ENCODE measurements around the gene SLC25A28. TPM values are rescaled to one million over a fixed set of nuclear protein-coding genes. Genes with fewer than 3 reads are reported as not detected.

SLC25A28 gene, protein sequence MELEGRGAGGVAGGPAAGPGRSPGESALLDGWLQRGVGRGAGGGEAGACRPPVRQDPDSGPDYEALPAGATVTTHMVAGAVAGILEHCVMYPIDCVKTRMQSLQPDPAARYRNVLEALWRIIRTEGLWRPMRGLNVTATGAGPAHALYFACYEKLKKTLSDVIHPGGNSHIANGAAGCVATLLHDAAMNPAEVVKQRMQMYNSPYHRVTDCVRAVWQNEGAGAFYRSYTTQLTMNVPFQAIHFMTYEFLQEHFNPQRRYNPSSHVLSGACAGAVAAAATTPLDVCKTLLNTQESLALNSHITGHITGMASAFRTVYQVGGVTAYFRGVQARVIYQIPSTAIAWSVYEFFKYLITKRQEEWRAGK
- total RNA-seq (2014; rRNA removed; shearing (Covaris generic)): 17.4 and 18.2 TPM in 2 replicates

DNA sequence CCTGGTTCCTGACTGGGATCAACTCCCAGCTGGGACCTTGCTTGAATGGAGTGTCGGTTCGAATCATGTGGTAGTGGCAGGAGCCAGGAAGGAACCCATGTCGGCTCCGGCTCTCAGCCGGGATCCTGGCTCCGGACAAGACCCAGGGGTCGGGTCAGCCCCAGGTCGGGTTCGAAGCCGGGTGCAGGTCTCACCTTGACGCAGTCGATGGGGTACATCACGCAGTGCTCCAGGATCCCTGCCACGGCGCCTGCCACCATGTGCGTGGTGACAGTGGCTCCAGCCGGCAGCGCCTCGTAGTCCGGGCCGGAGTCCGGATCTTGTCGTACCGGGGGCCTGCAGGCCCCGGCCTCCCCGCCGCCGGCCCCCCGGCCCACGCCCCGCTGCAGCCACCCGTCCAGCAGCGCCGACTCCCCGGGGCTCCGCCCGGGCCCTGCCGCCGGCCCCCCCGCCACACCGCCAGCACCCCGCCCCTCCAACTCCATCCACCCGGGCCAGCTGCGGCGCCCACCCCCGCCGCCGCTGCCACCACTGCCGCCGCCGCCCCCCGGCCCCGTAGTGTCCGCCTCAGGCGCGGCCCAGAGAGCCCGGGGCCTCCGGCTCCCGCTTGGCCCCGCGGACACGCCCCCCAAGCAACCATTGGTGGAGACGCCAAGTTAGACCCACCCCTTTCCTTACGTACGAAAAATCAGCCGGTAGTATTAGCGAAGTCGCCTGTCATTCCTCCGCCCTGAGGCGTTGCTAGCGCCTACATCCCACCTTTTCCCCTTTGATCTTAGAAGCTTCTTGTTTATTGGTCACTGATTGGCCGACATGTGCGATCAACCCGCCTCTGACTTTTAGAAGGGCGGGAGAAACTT, at the start of gene SLC25A28:
Gene SLC25A28 (minus strand): TSS at position 589 of the 860 bp plus-strand sequence. CDS start 104 bp downstream, at position 485.
- DNase-seq (ENCODE audit: low spot score): no peak

DNA sequence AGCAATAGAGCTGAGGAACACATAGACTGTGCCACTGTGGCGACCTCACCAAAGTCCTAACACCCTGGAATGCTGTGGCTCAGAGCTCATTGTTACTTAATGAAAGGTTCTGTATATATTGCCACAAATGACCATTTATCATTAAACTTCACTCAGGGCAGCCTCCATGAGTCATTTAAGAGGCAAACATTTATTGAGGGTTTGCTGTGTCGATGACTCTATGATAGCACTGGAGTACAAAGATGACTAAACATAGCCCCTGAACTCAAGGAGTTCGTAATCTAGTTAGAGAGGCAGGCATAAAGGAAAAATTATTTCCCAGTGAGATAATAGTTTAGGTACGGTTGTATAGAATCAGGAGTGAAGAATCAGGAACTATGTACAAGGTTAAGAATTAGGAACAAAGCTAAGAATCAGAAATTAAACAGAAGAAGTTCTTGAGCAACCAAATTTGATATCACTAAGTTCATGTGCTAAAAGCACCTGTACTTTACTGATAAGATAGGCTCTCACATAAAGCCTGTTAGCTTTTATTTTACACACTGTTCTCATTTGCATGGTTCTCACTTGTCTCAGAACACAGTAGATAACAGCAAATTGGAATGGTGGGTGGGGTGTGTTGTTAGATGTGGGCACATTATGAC, 47.0 kb upstream of the SLC25A28 start:
- peak; percentile 91 for DNase-seq (ENCODE audit: low spot score)

DNA sequence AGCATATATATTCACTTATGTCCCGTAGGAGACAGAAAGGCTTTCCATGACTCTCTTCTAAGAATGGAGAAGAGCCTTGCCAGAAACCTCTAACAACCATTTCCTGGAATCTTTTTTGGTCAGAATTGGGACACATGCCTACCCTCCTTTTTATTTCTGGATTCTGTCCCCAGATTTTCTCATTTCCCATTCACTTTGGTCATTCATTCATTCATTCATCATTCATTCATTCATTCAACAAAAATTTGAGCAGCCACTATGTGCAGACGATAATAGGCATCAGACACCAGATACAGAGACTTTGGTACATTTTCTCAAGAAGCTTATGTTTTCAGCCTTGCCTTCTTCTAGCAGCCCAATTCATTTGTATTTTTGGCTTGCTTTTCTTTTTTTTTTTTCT, 45.1 kb upstream of the SLC25A28 start:
- DNase-seq (ENCODE audit: low spot score): no peak

DNA sequence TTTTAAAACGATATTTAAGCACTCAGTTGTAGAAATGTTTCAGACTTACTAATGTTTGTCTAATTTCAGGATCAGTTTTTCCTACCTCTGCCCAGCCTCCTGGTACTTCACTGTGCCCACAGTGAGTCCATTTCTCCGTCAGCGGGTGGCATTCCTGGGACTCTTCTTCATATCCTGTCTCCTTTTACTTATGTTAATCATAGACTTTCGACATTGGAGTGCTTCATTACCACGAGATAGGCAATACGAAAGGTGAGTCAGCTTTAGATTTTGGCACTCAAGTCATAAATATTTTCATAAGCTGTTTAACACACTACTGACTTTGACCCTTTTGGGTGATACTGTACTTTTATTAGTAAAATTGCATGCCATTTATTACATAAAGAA, 41.1 kb upstream of the SLC25A28 start:
- DNase-seq (ENCODE audit: low spot score): peak; percentile 88

DNA sequence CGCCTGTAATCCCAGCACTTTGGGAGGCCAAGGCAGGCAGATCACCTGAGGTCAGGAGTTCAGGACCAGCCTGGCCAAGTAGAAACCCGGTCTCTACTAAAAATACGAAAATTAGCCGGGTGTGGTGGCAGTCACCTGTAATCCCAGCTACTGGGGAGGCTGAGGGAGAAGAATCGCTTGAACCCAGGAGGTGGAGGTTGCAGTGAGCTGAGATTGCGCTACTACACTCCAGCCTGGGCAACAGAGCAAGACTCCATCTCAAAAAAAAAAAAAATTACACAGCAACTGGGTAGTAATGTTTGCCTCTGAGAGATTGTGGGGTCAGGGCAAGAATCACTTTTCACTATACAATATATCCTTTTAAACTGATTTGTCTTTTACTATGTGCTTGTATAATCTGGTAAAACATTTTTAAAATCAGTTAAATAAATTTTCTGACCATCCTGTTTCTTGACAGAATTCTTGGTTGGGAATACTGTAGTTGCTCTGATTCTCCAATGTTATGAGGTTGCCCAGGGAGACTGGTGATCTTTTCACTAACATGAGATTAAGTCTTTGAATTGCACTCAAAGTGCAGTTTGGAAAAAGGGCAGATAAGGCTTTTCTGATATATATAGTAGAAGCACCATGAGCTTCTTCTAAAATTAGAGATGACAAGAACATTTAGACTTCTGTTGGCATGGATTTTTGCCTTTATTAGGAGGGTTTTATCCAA, 40.6 kb upstream of the SLC25A28 start:
- DNase-seq (ENCODE audit: low spot score): no peak

DNA sequence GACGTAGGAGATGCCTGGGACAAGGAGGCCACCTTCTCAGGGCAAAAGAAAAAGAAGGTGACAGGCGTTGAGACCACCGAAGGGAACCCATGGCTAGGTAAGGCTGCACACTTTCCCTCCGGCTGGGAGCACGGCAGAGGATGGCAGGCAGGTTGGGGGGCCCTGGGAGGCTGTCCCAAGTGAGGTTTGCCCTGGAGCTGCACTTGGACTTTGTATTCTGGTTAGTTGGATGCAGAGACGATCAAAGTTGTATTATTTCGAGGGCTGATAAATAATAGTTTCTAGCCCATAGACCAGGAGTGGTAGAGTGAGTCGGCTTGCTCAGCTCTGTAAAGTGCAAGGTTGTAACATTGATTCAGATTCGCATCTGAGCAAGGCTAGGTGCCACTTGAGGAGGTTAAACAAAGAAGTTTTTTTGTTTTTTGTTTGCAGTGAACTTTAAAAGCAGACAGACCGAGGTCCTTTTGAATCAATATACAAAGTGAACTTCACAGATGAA, 39.7 kb upstream of the SLC25A28 start:
- DNase-seq (ENCODE audit: low spot score): no peak

DNA sequence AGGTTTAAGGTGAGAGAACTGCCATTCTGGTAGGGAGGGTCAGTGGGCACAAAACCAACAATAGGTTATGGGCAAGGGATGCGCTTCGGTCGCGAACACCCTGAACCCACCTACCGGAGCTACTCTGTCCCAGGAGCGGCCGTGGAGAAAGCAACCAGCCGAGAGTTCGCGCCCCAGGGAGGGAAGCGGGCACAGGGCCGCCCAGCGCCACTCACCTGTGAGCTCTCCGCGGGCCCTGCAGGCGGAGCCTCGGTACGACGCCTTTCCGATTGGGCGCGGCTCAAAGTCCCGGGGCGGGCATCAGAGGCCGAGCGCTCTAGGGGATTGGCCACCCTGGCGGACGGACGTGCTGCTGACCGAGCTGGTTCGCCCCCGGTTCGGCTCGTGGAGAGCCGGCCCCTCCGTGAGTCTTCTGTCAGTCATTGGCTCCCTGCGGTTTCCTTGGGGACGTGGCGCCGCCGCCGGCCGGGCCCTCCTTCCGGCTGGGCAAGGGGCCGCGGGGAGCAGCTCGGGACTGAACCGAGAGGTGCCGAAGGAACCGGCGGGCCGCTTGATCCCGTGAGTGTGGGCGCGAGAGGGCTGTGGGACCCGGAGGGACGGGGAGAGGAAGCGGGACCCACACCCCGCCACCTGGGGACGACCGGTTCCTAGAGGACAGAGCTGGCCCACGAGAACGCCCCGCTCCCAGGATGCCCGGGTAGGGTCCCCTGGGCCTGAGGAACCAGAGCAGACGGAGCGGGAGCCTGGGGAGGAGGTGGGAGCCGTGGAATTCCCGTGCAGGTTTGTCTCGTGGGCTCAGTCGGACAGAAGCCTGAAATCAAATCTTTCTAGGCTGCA, 39.0 kb upstream of the SLC25A28 start, which contains the start of gene ENTPD7:
Gene ENTPD7 (plus strand): TSS at position 479 of the 837 bp plus-strand sequence. CDS start 448 bp downstream, outside the sequence.
- DNase-seq (ENCODE audit: low spot score): peak; percentile 93

DNA sequence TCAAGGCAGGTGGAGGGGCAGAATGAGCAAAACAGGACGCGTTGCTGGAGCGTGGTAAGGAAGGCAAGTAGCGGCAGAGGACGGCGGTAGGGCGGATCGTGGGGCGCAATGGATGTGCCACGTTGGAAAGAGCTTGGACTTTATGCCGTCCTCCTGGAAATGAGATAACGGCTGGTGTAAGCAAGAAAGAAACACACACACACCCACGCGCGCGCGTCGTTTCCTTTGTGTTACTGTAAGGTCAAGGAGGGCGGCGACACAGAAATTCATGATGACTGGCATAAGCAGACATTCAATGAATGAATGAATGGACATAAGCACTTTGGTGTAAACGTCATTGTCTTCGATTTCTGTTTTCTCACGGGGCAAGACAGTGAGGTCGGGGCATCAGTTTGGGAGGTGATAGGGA, 38.4 kb upstream of the SLC25A28 start:
- no peak for DNase-seq (ENCODE audit: low spot score)

DNA sequence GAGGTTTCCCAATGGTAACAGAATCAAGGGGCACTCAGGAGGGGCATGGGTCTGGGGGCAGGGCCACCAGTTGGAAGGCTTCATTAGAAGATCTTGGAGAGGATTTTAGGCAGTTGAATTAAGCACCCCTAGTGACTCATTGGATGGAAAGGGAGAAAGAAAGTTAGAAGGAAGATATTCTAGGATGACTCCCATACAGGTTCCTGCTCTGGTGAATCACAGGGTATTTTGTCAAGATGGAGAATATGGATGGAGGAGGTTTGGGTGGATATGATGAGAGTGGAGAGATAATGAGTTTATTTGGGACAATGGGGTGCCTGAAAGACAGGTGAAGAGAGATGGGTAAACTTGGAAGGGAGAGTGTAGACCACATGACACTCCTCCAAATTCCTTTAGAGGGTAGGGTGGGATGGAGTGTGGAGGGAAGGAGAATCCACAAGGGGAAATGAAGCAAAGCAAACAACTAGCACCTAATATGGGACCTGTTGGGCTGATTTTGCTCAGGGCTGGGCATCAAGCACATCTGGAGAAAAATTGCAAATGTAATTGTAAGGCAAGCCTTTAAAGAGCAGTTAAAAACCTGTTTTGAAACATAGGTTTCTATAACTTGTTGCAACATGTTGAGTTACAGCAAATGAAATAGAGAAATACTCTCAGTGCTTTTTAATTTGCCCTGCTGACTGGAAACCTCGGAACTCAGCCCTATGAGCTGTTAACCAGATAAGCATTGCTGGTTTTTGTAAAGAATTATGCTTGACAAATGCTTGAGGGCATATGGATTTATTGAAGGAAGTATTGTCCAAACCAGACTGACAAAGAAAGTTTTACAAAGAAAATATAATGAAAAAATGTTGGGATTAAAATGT, 36.2 kb upstream of the SLC25A28 start:
- no peak for DNase-seq (ENCODE audit: low spot score)

DNA sequence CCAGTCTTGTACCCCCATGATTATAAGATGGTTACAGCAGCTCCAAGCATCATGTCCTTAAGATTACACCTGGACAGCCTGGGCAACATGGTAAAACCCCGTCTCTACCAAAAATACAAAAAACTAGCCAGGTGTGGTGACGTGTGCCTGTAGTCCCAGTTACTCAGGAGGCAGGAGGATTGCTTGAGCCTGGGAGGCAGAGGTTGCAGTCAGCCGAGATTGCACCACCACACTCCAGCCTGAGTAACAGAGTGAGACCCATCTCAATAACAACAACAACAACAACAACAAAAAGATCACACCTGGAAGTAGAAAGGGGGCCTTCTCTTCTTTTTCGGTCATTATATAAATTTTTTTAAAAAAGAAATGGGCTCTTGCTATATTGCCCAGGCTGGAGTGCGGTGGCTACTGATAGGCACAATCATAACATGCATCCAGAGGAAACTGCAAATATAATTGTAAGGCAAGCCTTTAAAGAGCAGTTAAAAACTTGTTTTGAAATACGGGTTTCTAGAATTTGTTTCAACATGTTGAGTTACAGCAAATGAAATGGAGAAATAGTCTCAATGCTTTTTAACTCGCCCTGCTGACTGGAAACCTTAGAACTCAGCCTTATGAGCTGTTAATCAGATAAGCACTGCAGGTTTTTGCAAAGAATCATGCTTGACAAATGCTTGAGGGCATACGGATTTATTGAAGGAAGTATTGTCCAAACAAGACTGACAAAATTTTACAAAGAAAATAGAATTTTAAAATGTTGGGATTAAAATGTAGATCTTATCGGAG, 34.3 kb upstream of the SLC25A28 start:
- DNase-seq (ENCODE audit: low spot score): no peak

DNA sequence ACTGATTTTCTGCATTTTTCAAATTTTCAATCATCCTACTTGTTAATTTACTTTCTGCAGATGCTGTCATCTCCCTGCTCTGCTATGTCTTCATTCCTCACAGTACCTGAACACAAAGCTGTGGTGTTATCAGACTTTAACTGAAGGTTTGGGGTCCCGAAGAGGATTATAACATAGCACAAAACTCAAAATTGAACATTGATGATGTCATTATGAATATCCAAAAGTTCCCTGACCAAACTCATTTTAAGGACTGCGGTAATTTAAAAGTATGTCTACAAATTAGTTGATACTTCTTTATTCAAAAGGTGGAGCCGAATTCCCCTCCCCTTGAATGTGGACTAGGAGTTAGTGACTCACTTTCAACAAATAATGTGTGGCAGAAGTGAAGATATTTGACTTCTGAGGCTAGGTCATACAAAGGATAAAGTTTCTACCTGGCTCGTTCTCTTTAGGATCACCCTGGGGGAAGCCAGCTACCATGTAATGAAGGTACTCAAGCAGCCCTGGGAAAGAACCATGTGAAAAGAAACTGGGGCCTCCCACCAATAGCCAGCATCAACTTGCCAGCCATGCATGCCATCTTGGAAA, 32.7 kb upstream of the SLC25A28 start:
- no peak for DNase-seq (ENCODE audit: low spot score)

DNA sequence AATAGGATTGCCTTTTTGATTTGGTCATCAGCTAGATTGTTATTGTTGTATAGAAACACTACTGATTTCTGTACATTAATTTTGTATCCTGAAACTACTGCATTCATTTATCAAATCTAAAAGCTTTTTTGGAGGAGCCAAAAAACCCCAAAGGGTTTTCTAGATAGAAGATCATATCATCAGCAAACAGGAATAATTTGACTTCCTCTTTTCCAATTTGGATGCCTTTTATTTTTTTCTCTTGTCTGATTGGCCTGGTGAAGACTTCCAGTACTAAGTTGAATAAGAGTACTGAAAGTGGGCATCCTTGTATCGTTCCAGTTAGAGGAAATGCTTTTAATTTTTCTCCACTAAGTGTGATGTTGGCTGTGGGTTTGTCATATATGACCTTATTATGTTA, 28.5 kb upstream of the SLC25A28 start:
- DNase-seq (ENCODE audit: low spot score): no peak

DNA sequence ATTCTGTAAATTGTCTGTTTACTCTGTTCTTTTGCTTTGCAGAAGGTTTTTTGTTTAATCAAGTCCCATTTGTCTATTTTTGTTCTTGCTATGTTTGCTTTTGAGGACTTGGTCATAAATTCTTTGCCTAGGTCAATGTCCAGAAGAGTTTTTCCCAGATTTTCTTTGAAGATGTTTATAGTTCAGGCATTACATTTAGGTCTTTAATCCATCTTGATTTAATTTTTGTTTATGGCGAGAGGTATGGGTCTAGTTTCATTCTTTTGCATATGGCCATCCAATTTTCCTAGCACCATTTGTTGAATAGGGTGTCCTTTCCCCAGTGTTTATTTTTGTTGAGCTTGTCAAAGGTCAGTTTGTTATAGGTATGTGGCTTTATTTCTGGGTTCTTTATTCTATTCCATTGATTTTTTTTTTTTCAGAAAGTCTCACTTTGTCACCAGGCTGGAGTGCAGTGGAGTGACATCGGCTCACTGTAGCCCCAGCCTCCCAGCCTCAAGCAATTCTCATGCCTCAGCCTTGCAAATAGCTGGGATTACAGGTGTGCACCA, 27.4 kb upstream of the SLC25A28 start:
- no peak for DNase-seq (ENCODE audit: low spot score)

DNA sequence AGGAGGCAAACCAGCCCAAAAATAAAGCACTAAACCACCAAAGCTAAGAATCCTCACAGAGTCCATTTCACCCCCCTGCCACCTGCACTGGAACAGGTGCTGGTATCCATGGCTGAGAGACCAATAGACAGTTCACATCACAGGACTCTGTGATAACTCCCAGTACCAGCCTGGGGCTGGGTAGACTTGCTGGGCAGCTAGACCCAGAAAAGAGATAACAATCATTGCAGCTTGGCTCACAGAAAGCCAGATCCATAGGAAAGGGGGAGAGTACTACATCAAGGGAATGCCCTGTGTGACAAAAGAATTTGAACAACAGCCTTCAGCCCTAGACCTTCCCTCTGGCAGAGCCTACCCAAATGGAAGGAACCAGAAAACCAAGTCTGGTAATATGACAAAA, 13.6 kb upstream of the SLC25A28 start:
- no peak for DNase-seq (ENCODE audit: low spot score)

DNA sequence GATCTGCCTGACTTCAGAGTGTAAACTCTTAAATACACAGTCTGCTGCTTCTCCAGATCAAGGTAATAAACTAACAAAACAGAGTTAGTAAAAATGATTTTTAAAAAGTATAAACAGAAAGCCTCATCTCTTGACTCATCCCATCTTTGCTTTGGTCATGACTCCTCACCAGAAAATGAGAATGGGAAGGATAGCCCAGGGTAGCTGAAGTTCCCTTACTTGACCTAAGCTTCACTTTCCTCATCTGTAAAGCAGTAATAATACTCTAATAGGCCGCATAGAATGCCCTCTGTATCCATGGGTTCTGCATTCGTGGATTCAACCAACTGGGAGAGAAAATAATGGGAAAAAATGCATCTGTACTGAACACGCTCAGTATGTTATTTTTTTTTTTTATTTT, 11.3 kb upstream of the SLC25A28 start:
- no peak for DNase-seq (ENCODE audit: low spot score)

DNA sequence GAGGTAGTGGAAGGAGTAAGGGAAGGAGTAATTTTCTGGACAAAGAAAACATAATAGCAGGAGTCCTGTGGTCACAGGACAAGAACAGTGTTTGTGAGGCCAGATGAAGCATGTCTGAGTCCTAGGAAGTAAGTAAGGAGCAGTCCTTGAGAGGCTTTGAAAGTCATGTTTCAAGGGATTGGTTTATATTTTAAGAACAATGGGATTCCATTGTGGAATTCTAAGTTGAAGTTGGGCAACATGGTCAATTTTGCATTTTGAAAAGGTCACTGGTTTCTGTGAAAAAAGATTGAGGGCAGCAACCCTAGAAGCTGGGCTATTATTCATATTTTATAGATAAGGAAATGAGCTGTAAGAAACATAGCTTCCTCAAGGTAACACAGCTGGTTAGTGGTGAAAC, 10.8 kb upstream of the SLC25A28 start:
- no peak for DNase-seq (ENCODE audit: low spot score)

DNA sequence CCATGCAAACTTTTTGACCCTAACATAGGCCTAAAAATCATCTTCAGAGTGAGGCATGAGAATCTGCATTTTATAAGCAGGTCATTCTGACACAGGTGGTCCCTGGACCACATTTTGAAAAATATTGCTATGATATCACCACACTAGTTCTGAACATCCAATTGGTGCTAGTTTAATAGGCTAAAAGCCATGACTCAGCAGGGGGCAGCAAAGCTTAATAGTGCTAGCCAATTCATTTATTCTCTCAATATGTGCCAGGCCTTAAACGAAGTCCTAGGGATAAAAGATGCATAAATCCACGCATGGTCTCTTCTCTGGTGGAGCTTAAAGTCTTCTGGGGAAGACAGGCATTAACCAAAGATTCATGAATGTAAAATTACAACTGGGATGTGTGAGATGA, 10.2 kb upstream of the SLC25A28 start:
- DNase-seq (ENCODE audit: low spot score): peak; percentile 55

DNA sequence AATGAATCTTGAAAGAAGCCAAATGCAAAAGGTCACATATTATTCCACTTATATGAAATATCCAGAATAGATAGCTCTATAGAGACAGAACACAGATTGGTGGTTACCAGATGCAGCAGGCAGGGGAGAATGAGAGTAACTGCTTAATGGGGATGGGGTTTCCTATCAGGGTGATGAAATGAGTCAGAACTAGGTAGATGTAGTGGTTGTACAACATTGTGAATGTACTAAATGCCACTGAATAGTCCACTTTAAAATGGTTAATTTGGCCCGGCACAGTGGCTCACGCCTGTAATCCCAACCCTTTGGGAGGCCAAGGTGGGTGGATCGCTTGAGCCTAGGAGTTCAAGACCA, 9.4 kb upstream of the SLC25A28 start:
- no peak for DNase-seq (ENCODE audit: low spot score)

Data from A172 (cell line).